HepG2 (cell line): ENCODE measurements around the gene IMPDH2. TPM values are rescaled to one million over a fixed set of nuclear protein-coding genes. Genes with fewer than 3 reads are reported as not detected.
A peak's percentile ranks its signal among the peaks of the same experiment; 100 is the strongest.

Experiments
- FUBP1 ChIP-seq: sonication (generic); formaldehyde crosslinking; IDR thresholded peaks from 2 replicates; pipeline ENCODE4 v1.5.1; 2020; ENCODE audit warnings: missing genetic modification reagents, mild to moderate bottlenecking, borderline replicate concordance
- HNF1B ChIP-seq: sonication (generic); formaldehyde crosslinking; IDR thresholded peaks from 2 replicates; pipeline ENCODE4 v1.5.1; 2020; ENCODE audit warnings: mild to moderate bottlenecking, moderate library complexity, missing genetic modification reagents
- IRF9 ChIP-seq: sonication (generic); formaldehyde crosslinking; IDR thresholded peaks from 2 replicates; pipeline ENCODE4 v1.8.0; 2022; ENCODE audit warnings: missing genetic modification reagents, mild to moderate bottlenecking, borderline replicate concordance
- KDM5A ChIP-seq: fragments of 200-600 bp; sonication (generic); IDR thresholded peaks from 2 replicates; pipeline ENCODE4 v1.7.0; 2018; ENCODE audit warnings: antibody characterized with exemption, mild to moderate bottlenecking, low read length, borderline replicate concordance
- MAX ChIP-seq: IDR thresholded peaks from 2 replicates; pipeline ENCODE4 v1.6.1; 2012; ENCODE audit warnings: inconsistent platforms
- NR2C2 ChIP-seq: sonication (generic); formaldehyde crosslinking; IDR thresholded peaks from 2 replicates; pipeline ENCODE4 v1.4.0; 2020; ENCODE audit warnings: missing genetic modification reagents, mild to moderate bottlenecking, moderate library complexity, borderline replicate concordance
- RBM39 ChIP-seq: fragments of 200-400 bp; formaldehyde crosslinking; IDR thresholded peaks from one replicate; pipeline ENCODE4 v1.6.1; 2018; ENCODE audit warnings: antibody characterized with exemption, mild to moderate bottlenecking, low read depth, low read length; ENCODE audit not compliant: poor library complexity, severe bottlenecking
- SP5 ChIP-seq: IDR thresholded peaks from 2 replicates; pipeline ENCODE4 v1.6.1; 2016; ENCODE audit warnings: low read depth, borderline replicate concordance
- TCF7L2 ChIP-seq: IDR thresholded peaks from 2 replicates; pipeline ENCODE4 v1.6.1; 2011; ENCODE audit warnings: mild to moderate bottlenecking, low read depth, low read length, moderate library complexity
- TFAP4 ChIP-seq: sonication (generic); IDR thresholded peaks from 2 replicates; pipeline ENCODE4 v1.6.1; 2016; ENCODE audit warnings: low read depth, borderline replicate concordance
- UBTF ChIP-seq: sonication (generic); formaldehyde crosslinking; IDR thresholded peaks from 2 replicates; pipeline ENCODE4 v1.4.0; 2020; ENCODE audit warnings: mild to moderate bottlenecking, missing genetic modification reagents
- ZFP91 ChIP-seq: sonication (generic); formaldehyde crosslinking; IDR thresholded peaks from 2 replicates; pipeline ENCODE4 v1.9.0; 2022; ENCODE audit warnings: missing genetic modification reagents, mild to moderate bottlenecking, borderline replicate concordance
- ZKSCAN8 ChIP-seq: IDR thresholded peaks from 2 replicates; pipeline ENCODE4 v1.6.1; 2016; ENCODE audit warnings: borderline replicate concordance, missing genetic modification reagents, missing compliant biosample characterization
- ZNF282 ChIP-seq: fragments of 450-650 bp; IDR thresholded peaks from 2 replicates; pipeline ENCODE4 v1.6.1; 2018; ENCODE audit not compliant: partially characterized antibody
- ZNF546 ChIP-seq: sonication (generic); formaldehyde crosslinking; conservative IDR thresholded peaks from 2 replicates; pipeline ENCODE4 v1.8.1; 2023; ENCODE audit warnings: mild to moderate bottlenecking, missing genetic modification reagents
- ZNF589 ChIP-seq: sonication (generic); formaldehyde crosslinking; conservative IDR thresholded peaks from 2 replicates; pipeline ENCODE4 v1.8.0; 2022; ENCODE audit warnings: mild to moderate bottlenecking, moderate library complexity, missing genetic modification reagents
- ZNF678 ChIP-seq: sonication (generic); formaldehyde crosslinking; IDR thresholded peaks from 2 replicates; pipeline ENCODE4 v1.4.0; 2020; ENCODE audit warnings: mild to moderate bottlenecking, missing genetic modification reagents
- polyA plus RNA-seq, 8 experiments: library from polyadenylated mRNA; depleted of rRNA in 3 of 8; stranded (reverse) in 7 of 8; unstranded in 1 of 8; fragments of >200 nt; fragmentation: Illumina TruSeq in 4 of 8; extraction: Trizol in 4 of 8; gene quantifications; 2 replicates each; pipeline versions ENCODE4 v1.2.1 to v1.2.3, GENCODE V29; 2011 to 2016; ENCODE audit warnings: low read depth in 4 of 8, missing spikeins in 1 of 8, mixed read lengths in 1 of 8; ENCODE audit not compliant: insufficient read depth in 1 of 8
- total RNA-seq, 5 experiments: library from RNA; depleted of rRNA; stranded (reverse); fragments of >200 nt; fragmentation: Illumina TruSeq; extraction: Trizol; gene quantifications; 2 replicates each; pipeline ENCODE4 v1.2.3, GENCODE V29; 2016; ENCODE audit warnings: low read depth in 1 of 5

The IMPDH2 gene
- total and polyA plus RNA-seq, 2 of the 13 experiments (the other 11 are each of a cell fraction or from before 2014, with no cell fraction given): 248 to 260 TPM

- peak; percentile 47; the same call in 1 of the 2 replicates for TF ChIP-seq TFAP4
- peak; percentile 91 for TF ChIP-seq ZFP91 (CRISPR knock-in tag)
- no peak for TF ChIP-seq ZNF282
- peak; percentile 69; the same call in 1 of the 2 replicates for TF ChIP-seq NR2C2 (CRISPR knock-in tag)
- peak; percentile 77; the same call in 1 of the 2 replicates for TF ChIP-seq UBTF
- TF ChIP-seq ZNF589 (CRISPR knock-in tag): no peak
- peak; percentile 5; the same call in 1 of the 2 replicates for TF ChIP-seq SP5
- TF ChIP-seq FUBP1 (CRISPR knock-in tag): peak; percentile 65; the same call in 1 of the 2 replicates
- peak; percentile 75 for TF ChIP-seq RBM39
- TF ChIP-seq KDM5A: peak; percentile 86
- TF ChIP-seq ZNF546: 0 out of 2 replicates have a peak, but pooled peaks have one; percentile 47
- peak; percentile 77 for TF ChIP-seq HNF1B
- no peak; the same call in 1 of the 2 replicates for TF ChIP-seq ZKSCAN8 (CRISPR knock-in tag)
- TF ChIP-seq ZNF678 (CRISPR knock-in tag): peak; percentile 82; the same call in 1 of the 2 replicates
- TF ChIP-seq MAX: peak; percentile 85
- TF ChIP-seq TCF7L2: no peak
- TF ChIP-seq IRF9 (CRISPR knock-in tag): no peak; the same call in 1 of the 2 replicates
Measured at GRCh38 chr3:49021813-49022687, 7.1 kb downstream of the IMPDH2 start, which contains the start of gene NDUFAF3 (continued).
